ENCODE measurements around the gene SMPD4.
"Not testable (repeated sequence)": the region's sequence is repeated elsewhere in the genome, so short reads cannot be mapped to it uniquely, and the experiment has no call there.

SMPD4 gene

DNA sequence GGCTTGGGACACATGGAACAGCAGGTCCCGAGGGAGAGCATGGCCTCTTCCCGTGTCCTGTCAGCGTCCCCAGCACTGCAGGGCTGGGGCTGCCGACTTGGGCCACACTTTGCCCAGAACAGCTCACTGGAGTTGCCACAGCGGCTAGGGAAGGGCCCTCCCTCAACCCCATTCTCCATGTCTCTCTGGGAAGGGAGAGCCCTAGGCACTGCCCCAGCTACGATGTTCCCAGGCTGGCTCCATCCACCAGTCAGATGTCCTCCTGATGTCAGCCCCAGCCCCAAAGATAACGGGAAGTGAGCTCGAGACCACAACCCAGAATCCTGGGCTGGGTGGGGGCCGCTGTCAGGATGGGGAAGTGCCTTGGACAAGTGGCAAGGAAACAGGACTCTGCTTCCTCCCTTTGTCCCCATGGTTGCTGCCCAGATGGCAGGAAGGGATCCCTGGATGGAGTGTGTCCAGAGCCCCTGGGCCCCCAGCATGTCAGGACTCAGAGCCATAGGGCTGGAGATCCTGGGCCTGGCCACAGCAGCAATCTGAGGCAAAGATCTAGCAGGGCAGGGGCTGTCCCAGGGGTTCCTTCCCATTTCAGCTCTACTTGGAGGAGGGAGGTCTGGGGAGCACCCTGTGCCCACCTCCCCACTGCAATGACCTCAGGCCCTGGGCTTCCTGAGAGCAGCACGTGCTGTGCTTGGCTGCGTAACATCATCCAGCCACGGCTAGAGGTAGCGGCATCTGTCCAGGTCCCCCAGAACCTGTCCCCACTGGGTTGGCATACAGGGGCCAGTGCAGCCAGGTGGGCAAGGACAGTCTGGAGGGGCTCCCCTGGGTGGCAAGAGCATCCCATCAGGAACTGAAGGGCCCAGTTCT is 38.8 kb downstream of the SMPD4 start:
- not testable (repeated sequence) for H3K27me3 ChIP-seq (ENCODE audit: control insufficient read depth in 5 of 5, insufficient read depth in 4 of 5, low read length in 5 of 5); H3K36me3 ChIP-seq (ENCODE audit: control insufficient read depth in 5 of 5, insufficient read depth in 5 of 5, low read length in 5 of 5); H3K4me1 ChIP-seq (ENCODE audit: control insufficient read depth in 5 of 5, insufficient read depth in 5 of 5, low read length in 5 of 5); H3K9ac ChIP-seq (ENCODE audit: low read length in 5 of 5); H3K9me3 ChIP-seq (ENCODE audit: control insufficient read depth in 5 of 5, low read length in 5 of 5); H3K4me3 ChIP-seq (ENCODE audit: low read depth in 1 of 5, low read length in 5 of 5); H3K27ac ChIP-seq (ENCODE audit: low read depth, low read length)

DNA sequence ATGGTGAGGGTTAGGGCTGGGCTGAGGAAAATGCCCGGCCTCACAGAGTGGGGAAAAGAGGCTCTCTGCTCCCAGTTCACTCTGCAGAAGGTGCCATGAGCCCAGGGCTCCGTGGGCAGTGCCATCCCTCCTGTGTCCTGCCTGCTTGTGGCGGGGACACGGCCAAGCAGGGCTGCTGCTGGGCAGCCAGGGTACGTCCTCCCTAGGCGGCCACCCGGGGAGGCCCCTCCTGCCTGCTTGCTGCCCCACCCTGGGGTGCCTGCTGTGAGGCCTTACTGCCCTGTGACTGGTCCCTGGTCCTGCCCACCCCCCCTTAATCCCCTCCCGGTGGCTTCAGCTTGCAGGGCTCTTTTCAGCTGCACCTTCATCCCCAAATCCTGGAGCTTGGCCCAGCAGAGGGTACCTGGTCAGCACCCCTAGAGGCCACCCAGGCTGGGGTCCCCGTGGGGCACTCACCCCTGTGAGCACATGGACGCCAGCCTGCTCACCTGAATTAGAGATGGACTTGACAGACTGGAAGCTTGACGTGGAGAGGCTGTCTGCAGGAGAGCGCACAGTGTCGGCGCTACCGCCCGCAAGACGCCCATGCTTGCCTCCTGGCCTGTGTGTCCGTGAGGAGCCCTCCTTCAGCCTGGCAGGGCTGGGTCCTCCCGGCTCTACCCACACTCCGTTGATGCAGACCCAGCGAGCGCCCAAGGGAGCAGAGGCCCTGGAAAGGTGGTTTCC is 39.6 kb downstream of the SMPD4 start:
- not testable (repeated sequence) for H3K27ac ChIP-seq (ENCODE audit: low read depth, low read length); H3K4me1 ChIP-seq (ENCODE audit: control insufficient read depth in 5 of 5, insufficient read depth in 5 of 5, low read length in 5 of 5); H3K36me3 ChIP-seq (ENCODE audit: control insufficient read depth in 5 of 5, insufficient read depth in 5 of 5, low read length in 5 of 5); H3K4me3 ChIP-seq (ENCODE audit: low read depth in 1 of 5, low read length in 5 of 5); H3K9ac ChIP-seq (ENCODE audit: low read length in 5 of 5); H3K9me3 ChIP-seq (ENCODE audit: control insufficient read depth in 5 of 5, low read length in 5 of 5); H3K27me3 ChIP-seq (ENCODE audit: control insufficient read depth in 5 of 5, insufficient read depth in 4 of 5, low read length in 5 of 5)

DNA sequence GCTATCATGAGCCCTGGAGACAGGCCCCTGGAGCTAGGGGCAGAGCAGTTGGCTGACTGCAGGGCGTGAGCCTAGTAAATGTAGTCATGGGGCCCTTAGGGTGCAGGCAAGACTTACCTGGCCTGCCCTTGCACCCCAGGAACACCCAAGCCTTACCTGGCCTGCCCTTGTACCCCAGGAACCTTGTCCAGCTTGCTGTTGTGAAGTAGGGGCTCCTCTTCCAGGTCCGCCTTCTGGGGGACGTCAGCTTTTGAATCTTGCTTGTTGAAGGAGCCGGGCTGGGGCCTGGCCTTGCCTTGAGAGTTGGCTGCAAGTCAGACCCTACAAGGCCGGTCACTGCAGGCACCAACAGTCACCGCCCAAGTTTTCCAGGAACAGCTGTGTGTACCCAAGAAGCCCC is 40.4 kb downstream of the SMPD4 start:
- not testable (repeated sequence) for H3K9ac ChIP-seq (ENCODE audit: low read length in 5 of 5); H3K27ac ChIP-seq (ENCODE audit: low read depth, low read length); H3K4me3 ChIP-seq (ENCODE audit: low read depth in 1 of 5, low read length in 5 of 5); H3K27me3 ChIP-seq (ENCODE audit: control insufficient read depth in 5 of 5, insufficient read depth in 4 of 5, low read length in 5 of 5); H3K9me3 ChIP-seq (ENCODE audit: control insufficient read depth in 5 of 5, low read length in 5 of 5); H3K36me3 ChIP-seq (ENCODE audit: control insufficient read depth in 5 of 5, insufficient read depth in 5 of 5, low read length in 5 of 5); H3K4me1 ChIP-seq (ENCODE audit: control insufficient read depth in 5 of 5, insufficient read depth in 5 of 5, low read length in 5 of 5)

DNA sequence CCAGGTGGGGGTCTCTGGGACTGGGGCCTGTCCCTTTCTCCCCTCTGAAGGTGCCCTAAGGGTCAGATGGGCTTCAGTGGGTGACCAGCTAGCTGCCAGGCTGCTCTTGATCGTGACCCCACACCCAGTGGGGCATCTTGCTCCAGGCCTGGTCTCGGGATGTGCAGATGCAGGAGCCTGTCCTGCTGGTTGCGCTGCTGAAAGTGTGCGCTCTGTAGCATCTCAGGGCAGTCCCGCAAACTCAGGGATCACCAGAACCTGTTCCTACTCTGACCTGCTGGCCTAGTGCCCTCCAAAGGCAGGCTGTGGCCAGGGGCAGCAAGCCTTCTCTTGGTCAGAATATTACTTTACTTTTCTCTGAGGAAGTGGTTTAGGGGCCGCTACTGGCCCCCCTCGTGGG is 40.9 kb downstream of the SMPD4 start:
- H3K27me3 ChIP-seq (ENCODE audit: control insufficient read depth in 5 of 5, insufficient read depth in 4 of 5, low read length in 5 of 5), result not testable (repeated sequence)

DNA sequence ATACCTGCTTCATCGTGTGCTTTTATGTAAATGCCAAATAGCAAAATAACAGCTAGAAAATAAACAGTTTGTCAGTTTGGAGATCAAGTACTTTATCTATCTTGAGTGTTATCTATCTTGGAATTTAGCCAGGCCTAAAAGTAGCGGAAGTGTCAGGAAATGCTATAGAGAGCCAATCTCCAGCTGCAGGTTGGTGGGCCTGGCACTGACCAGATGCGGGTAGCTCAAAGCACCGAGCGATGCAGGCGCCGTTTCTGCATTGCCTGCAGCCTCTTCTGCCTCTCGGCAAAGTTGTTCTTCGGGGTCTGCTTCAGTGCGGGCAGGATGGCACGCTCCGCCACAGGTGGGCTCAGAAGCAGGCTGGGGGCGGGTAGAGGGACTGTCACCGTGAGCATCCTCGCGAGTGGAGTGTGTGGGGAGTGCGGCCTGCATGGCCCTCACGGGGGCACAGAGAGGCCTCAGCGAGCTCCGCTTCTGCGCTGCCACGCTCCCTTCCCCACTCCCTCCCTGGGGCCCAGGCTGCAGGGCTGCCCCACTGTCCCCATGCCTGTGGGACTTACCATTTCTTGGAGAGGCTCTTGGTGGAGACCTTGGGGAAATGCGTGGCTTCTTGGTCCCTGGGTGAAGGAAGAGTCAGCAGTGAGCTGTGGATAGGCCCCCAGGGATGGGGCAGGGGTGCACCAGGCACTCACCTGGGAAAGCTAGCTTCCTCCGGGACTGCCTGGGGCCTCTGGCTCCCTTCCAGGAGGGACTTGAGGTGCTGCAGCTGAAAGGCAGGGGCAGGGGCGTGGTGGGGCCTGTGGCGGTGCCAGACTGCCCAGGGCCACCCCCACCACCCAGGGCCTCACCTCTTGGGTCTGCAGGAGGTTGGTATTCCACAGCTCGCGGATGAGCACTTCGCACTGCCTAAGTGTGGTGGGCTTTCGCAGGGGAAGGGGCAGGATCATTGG is 41.8 kb downstream of the SMPD4 start:
- not testable (repeated sequence) for H3K9ac ChIP-seq (ENCODE audit: low read length in 5 of 5); H3K4me1 ChIP-seq (ENCODE audit: control insufficient read depth in 5 of 5, insufficient read depth in 5 of 5, low read length in 5 of 5); H3K36me3 ChIP-seq (ENCODE audit: control insufficient read depth in 5 of 5, insufficient read depth in 5 of 5, low read length in 5 of 5); H3K27ac ChIP-seq (ENCODE audit: low read depth, low read length); H3K4me3 ChIP-seq (ENCODE audit: low read depth in 1 of 5, low read length in 5 of 5); H3K27me3 ChIP-seq (ENCODE audit: control insufficient read depth in 5 of 5, insufficient read depth in 4 of 5, low read length in 5 of 5); H3K9me3 ChIP-seq (ENCODE audit: control insufficient read depth in 5 of 5, low read length in 5 of 5)

More for the DNA sequence above, 40.9 kb downstream of the SMPD4 start:
- not testable (repeated sequence) for H3K4me1 ChIP-seq (ENCODE audit: control insufficient read depth in 5 of 5, insufficient read depth in 5 of 5, low read length in 5 of 5); H3K36me3 ChIP-seq (ENCODE audit: control insufficient read depth in 5 of 5, insufficient read depth in 5 of 5, low read length in 5 of 5); H3K9ac ChIP-seq (ENCODE audit: low read length in 5 of 5); H3K4me3 ChIP-seq (ENCODE audit: low read depth in 1 of 5, low read length in 5 of 5); H3K27ac ChIP-seq (ENCODE audit: low read depth, low read length); H3K9me3 ChIP-seq (ENCODE audit: control insufficient read depth in 5 of 5, low read length in 5 of 5)

DNA sequence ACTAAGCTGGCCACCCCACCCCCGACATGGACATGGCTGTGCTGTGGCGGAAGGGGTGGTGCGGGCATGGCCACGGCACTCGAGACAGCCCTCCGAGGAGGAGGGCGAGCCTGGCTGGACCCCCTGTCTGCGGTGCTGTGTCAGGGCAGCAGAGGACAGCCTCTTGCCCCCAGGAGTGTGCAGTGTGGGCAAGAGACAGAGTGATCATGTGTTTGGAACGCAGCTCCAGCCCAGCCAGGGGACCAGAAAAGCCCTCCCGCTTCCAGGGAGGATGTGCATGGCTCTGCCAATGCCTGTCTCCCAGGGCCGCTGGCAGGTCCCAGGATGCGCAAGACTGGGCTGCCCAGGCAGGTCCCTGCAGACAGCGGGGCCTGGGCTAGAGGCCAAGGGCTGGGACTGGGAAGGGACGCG is 42.6 kb downstream of the SMPD4 start:
- not testable (repeated sequence) for H3K27ac ChIP-seq (ENCODE audit: low read depth, low read length); H3K4me3 ChIP-seq (ENCODE audit: low read depth in 1 of 5, low read length in 5 of 5); H3K9ac ChIP-seq (ENCODE audit: low read length in 5 of 5); H3K36me3 ChIP-seq (ENCODE audit: control insufficient read depth in 5 of 5, insufficient read depth in 5 of 5, low read length in 5 of 5); H3K9me3 ChIP-seq (ENCODE audit: control insufficient read depth in 5 of 5, low read length in 5 of 5); H3K4me1 ChIP-seq (ENCODE audit: control insufficient read depth in 5 of 5, insufficient read depth in 5 of 5, low read length in 5 of 5); H3K27me3 ChIP-seq (ENCODE audit: control insufficient read depth in 5 of 5, insufficient read depth in 4 of 5, low read length in 5 of 5)

DNA sequence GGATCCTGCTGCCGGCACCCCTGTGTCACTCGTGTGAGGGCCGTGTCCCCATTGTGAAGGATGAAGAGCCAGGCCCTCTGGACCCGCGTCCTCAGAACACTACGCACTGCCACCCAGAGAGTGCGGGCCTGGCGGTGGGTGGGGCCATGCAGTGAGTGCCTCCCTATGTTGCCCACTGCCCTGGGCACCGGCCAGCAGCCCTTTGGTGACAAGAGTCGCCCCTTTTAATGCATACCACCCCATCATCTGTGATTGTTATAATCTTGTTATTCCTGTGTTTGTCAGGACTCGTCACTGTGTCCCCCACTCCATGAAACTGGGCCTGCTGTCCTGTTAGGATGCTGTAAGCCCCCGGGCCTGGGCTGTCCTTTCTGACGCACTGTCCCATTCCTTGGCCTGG is 43.1 kb downstream of the SMPD4 start:
- H3K9me3 ChIP-seq (ENCODE audit: control insufficient read depth in 5 of 5, low read length in 5 of 5); H3K27ac ChIP-seq (ENCODE audit: low read depth, low read length); H3K27me3 ChIP-seq (ENCODE audit: control insufficient read depth in 5 of 5, insufficient read depth in 4 of 5, low read length in 5 of 5); H3K4me3 ChIP-seq (ENCODE audit: low read depth in 1 of 5, low read length in 5 of 5); H3K4me1 ChIP-seq (ENCODE audit: control insufficient read depth in 5 of 5, insufficient read depth in 5 of 5, low read length in 5 of 5); H3K36me3 ChIP-seq (ENCODE audit: control insufficient read depth in 5 of 5, insufficient read depth in 5 of 5, low read length in 5 of 5); H3K9ac ChIP-seq (ENCODE audit: low read length in 5 of 5): not testable (repeated sequence)

DNA sequence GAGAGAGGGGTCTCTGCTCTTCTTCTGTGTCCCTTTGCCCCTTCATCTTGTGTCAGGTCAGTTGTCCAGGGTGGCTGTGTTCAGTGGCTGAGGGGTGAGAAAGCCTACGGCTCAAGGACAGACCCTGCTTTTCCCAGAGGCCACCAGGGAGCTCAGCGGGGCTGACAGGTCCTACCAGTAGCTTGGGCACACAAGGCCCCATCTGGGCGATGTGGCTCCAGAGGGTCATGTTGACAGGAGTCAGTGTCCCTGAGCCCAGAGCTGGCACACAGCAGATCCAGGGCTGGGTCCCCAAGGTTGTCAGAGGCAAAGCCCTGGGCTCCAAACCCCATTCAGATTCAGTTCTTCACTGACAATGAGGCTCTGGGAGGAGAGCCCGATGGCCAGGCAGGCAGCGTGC is 44.3 kb downstream of the SMPD4 start:
- H3K4me3 ChIP-seq (ENCODE audit: low read depth in 1 of 5, low read length in 5 of 5); H3K9me3 ChIP-seq (ENCODE audit: control insufficient read depth in 5 of 5, low read length in 5 of 5); H3K9ac ChIP-seq (ENCODE audit: low read length in 5 of 5); H3K27ac ChIP-seq (ENCODE audit: low read depth, low read length); H3K36me3 ChIP-seq (ENCODE audit: control insufficient read depth in 5 of 5, insufficient read depth in 5 of 5, low read length in 5 of 5); H3K4me1 ChIP-seq (ENCODE audit: control insufficient read depth in 5 of 5, insufficient read depth in 5 of 5, low read length in 5 of 5); H3K27me3 ChIP-seq (ENCODE audit: control insufficient read depth in 5 of 5, insufficient read depth in 4 of 5, low read length in 5 of 5): not testable (repeated sequence)

DNA sequence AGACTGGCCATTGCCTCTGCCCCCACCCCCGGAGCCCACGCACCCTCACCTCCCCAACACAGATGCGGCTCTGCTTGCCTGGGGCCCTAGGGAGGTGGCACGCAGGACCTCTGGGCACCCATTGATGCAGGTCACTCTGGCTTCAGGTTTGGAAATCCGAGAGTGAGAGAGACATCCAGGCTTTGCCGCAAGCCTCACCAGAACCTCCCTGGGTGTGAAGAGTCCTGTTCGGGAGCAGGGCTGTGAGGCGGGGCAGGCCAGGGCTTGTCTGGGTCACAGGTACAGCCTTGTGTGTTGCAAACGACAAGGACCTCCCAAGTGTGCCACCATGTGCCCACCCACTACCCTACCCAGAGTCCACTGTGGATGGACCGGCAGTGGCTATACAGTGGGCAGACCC is 44.9 kb downstream of the SMPD4 start:
- not testable (repeated sequence) for H3K36me3 ChIP-seq (ENCODE audit: control insufficient read depth in 5 of 5, insufficient read depth in 5 of 5, low read length in 5 of 5); H3K27ac ChIP-seq (ENCODE audit: low read depth, low read length); H3K9me3 ChIP-seq (ENCODE audit: control insufficient read depth in 5 of 5, low read length in 5 of 5); H3K4me1 ChIP-seq (ENCODE audit: control insufficient read depth in 5 of 5, insufficient read depth in 5 of 5, low read length in 5 of 5); H3K27me3 ChIP-seq (ENCODE audit: control insufficient read depth in 5 of 5, insufficient read depth in 4 of 5, low read length in 5 of 5); H3K4me3 ChIP-seq (ENCODE audit: low read depth in 1 of 5, low read length in 5 of 5); H3K9ac ChIP-seq (ENCODE audit: low read length in 5 of 5)
